Tibial nerve (tissue), 4 donors: Measurements from ENCODE around the gene URGCP.

Experiments used
- EP300 ChIP-seq, 2 donors: sonication (generic); formaldehyde crosslinking; IDR thresholded peaks; one replicate each; pipeline ENCODE4 v1.6.1; 2017; ENCODE audit warnings: antibody characterized with exemption in 2 of 2, mild to moderate bottlenecking in 1 of 2
- POLR2A ChIP-seq, 2 donors: fragments of 450-650 bp; IDR thresholded peaks; one replicate each; pipeline ENCODE4 v1.6.1; 2017; ENCODE audit warnings: antibody characterized with exemption in 2 of 2, mild to moderate bottlenecking in 2 of 2, moderate library complexity in 2 of 2
- TF ChIP-seq, protein P1 (sequence below), 5 experiments: fragments of 200-600 bp in 3 of 5; fragments of 450-650 bp in 2 of 5; sonication (generic) in 3 of 5; IDR thresholded peaks; one replicate each; pipeline ENCODE4 v1.5.1; 2016 to 2019; ENCODE audit warnings: antibody characterized with exemption in 5 of 5, mild to moderate bottlenecking in 3 of 5, moderate library complexity in 2 of 5

DNA sequence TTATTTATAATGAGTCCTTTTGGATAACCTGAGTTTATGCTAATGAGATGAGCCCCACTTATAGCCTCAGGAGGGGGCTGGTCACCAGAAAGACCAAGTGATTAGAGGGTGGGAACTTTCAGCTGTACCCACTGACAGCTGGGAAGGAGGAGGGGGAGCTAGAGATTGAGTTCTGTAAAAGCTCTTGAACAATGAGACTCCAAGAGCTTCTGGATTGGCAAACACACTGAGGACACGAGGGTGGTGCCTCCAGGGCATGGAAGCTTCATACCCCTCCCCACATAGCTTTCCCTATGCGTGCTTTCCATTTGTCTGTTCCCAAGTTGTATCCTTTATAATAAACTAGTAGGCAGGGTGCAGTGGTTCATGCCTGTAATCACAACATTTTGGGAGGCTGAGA is 57.3 kb downstream of the URGCP start:
- TF ChIP-seq, protein P1, sequence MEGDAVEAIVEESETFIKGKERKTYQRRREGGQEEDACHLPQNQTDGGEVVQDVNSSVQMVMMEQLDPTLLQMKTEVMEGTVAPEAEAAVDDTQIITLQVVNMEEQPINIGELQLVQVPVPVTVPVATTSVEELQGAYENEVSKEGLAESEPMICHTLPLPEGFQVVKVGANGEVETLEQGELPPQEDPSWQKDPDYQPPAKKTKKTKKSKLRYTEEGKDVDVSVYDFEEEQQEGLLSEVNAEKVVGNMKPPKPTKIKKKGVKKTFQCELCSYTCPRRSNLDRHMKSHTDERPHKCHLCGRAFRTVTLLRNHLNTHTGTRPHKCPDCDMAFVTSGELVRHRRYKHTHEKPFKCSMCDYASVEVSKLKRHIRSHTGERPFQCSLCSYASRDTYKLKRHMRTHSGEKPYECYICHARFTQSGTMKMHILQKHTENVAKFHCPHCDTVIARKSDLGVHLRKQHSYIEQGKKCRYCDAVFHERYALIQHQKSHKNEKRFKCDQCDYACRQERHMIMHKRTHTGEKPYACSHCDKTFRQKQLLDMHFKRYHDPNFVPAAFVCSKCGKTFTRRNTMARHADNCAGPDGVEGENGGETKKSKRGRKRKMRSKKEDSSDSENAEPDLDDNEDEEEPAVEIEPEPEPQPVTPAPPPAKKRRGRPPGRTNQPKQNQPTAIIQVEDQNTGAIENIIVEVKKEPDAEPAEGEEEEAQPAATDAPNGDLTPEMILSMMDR (IDR thresholded peaks at IDR 0.05), result no peak
- TF ChIP-seq POLR2A (IDR thresholded peaks at IDR 0.05) (no peak), EP300 (IDR thresholded peaks at IDR 0.05) (no peak)
